Measurements from ENCODE around the gene CD164L2. TPM values are rescaled to one million over a fixed set of nuclear protein-coding genes. Genes with fewer than 3 reads are reported as not detected.
"Not testable (repeated sequence)": the region's sequence is repeated elsewhere in the genome, so short reads cannot be mapped to it uniquely, and the experiment has no call there.

CD164L2 gene
- not detected for total RNA-seq

DNA sequence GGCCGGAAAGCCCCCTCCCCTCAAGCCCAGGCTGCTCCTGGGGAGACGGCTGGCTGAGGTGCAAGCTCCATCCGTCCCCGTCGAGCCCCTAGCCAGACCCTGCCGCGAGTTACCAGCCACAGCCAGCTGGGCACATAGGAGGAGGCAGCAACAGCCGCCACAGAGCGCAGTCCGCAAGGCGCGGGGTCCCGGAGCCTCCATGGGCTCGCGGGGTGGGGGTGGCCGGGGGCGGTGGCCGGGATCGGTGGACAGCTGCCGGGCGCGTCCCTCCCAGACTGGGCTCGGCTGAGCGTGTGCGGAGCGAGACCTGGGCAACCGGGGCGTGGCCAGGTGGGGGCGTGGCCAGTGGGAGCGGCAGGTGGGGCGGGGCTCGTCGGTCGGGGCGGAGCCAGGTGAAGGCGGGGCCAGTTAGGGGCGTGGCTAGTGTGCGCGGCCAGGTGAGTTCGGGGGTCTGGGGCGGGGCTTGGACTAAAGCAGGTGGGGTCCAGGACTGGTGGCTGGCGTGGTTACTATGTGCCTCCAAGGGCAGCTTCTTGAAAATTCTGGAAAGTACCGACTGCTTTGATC, at the start of gene CD164L2:
CD164L2 (minus strand) TSS at position 295 of the 567 bp plus-strand sequence; CDS start at position 201, 94 bp downstream.
- no peak for FAIRE-seq
- peak in 1 of 2 donors; percentile 60 for DNase-seq (ENCODE audit: low spot score in 2 of 2)

- DNase-seq (ENCODE audit: low spot score in 2 of 2) = not testable (repeated sequence)
Observed at GRCh38 chr1:27432725-27433124, 49.6 kb upstream of the CD164L2 start.

GRCh38 chr1:27431601-27431940, 48.4 kb upstream of the CD164L2 start:
- FAIRE-seq (no peak), DNase-seq (ENCODE audit: low spot score in 2 of 2) (no peak)

More at GRCh38 chr1:27432725-27433124, 49.6 kb upstream of the CD164L2 start:
- not testable (repeated sequence) for FAIRE-seq

GRCh38 chr1:27430903-27431600, 47.9 kb upstream of the CD164L2 start:
- FAIRE-seq = no peak
- DNase-seq (ENCODE audit: low spot score in 2 of 2) = peak in 1 of 2 donors; percentile 40

DNA sequence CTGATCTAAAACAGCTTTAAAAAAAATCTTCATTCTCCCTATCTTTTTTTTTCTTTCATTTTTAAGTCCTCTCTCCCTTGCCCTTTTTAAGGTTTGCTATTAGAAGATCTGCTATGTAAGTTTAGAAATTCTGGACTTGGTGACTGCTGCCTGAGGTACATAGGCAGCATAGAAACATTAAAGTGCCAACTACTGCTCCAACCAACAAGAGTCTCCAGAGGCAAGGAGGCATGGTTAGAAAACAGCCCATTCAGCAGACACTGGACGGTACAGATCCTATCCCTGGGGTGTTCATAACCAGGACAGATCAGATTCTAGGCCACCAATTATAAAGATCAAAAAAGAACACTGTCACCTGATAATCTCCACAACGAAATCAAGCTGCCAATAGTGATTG, 45.9 kb upstream of the CD164L2 start:
- no peak for FAIRE-seq
- DNase-seq (ENCODE audit: low spot score in 2 of 2) = no peak

- DNase-seq (ENCODE audit: low spot score in 2 of 2) = no peak
Observed at GRCh38 chr1:27428316-27429028, 45.3 kb upstream of the CD164L2 start.

GRCh38 chr1:27427816-27428315, 44.7 kb upstream of the CD164L2 start:
- FAIRE-seq (no peak), DNase-seq (ENCODE audit: low spot score in 2 of 2) (no peak)

More at GRCh38 chr1:27428316-27429028, 45.3 kb upstream of the CD164L2 start:
- no peak for FAIRE-seq

DNA sequence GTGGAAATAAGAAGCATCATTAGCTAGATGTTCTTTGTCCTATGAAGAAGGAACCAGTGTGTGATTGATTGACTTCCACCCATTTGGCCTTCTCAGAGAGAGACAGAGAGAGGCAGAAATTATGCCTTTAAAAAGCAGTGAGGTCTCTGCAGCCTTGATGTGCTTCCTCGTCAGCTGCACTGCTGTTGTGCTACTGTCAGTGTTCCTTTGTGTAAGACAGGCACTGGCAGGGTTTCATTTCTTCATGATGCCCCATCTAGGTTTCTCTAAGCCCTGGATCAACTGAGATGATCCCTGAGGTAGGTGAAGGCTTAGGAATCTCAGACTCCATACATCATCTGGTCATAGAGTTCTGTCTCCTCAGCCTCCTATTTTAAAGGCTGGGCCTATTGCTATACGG, 44.2 kb upstream of the CD164L2 start:
- DNase-seq (ENCODE audit: low spot score in 2 of 2) = no peak
- FAIRE-seq = no peak

GRCh38 chr1:27423709-27424108, 40.6 kb upstream of the CD164L2 start:
- DNase-seq (ENCODE audit: low spot score in 2 of 2) (no peak), FAIRE-seq (no peak)

DNA sequence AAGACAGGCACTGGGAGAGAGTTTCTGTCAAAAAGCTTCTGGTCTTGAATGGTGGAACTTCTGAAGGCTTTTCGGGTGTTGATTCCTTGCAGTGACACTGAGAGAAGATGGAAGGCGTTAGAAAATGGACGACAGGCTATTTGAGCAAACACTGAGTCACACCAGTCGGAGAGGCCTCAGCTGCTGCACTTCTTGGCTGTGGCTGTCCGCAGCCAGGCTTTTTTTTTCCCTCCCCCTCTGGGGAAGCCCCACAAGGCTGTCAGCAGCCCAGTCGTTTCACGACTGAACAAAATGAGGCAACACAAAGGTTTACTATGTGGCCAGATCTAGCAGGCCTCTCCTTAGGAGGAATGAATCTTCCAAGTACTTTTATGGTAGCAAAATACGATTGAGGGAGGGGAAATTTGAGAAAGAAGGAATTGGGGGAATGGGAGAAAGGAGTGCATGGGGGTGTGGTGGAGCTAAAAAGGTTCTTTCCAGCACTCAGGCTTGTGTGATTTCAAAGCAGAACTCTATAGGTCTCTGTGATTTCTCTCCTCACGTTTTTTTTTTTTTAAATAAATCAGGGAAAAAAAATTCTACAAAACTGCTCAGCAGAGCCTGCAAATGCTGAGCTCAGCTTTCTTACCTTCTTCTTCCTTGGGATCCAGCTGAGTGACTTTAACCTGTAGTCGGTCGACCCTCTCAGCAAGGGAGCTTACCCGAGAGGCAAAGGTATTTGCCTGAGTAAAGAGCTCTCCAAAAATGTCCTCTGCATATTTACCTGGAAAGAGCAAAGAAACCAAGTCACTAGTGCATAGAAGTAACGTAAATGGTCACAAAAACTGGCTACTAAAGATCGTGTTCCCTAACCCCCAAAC, 35.4 kb upstream of the CD164L2 start:
- DNase-seq (ENCODE audit: low spot score in 2 of 2) (peak in 1 of 2 donors; percentile 62), FAIRE-seq (no peak)

GRCh38 chr1:27417713-27418112, 34.6 kb upstream of the CD164L2 start:
- FAIRE-seq (no peak), DNase-seq (ENCODE audit: low spot score in 2 of 2) (no peak)

GRCh38 chr1:27416387-27417111, 33.4 kb upstream of the CD164L2 start:
- FAIRE-seq (no peak), DNase-seq (ENCODE audit: low spot score in 2 of 2) (no peak)

DNA sequence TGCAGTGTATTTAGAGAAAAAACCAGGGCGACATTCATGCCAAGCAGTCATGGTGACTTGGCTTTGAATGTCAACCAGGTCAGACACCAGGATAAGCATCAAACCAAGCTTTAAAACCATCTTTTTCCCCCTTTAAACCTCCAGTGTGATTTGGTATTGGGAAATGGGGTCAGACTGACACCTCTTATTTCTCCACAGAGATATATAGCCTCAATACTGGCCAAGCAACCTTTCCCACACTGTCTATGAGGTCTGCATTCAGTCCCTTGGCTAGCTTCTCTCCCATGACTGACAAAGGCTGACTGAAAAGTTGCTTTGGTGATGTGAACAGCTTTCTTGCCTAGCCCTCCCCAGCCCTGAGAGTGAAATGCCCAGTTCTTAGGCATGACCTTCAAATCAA, 31.0 kb upstream of the CD164L2 start:
- FAIRE-seq (no peak), DNase-seq (ENCODE audit: low spot score in 2 of 2) (no peak)

- no peak for DNase-seq (ENCODE audit: low spot score in 2 of 2)
- no peak for FAIRE-seq
Observed at GRCh38 chr1:27413004-27413403, 29.9 kb upstream of the CD164L2 start.

DNA sequence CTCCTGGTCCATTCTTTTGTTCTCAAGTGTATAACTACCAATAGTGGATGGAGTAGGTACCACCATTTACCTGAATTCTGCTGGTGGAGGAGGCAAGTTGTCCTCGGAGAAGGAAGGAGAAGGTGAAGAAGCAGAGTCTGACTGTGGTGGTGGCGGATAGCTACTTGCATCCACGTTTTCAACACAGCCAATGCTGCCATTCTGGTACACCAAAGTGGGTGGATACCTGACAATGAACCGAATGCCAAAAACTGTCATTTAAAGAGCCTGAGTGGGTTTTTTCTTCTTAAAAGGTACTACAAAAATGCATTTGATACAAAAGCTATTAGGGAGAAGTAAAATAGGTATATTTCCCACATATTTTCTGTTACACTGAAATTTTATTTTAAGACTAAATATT, 29.4 kb upstream of the CD164L2 start:
- DNase-seq (ENCODE audit: low spot score in 2 of 2) = no peak
- FAIRE-seq = no peak

GRCh38 chr1:27410709-27411108, 27.6 kb upstream of the CD164L2 start:
- DNase-seq (ENCODE audit: low spot score in 2 of 2) (no peak), FAIRE-seq (no peak)

DNA sequence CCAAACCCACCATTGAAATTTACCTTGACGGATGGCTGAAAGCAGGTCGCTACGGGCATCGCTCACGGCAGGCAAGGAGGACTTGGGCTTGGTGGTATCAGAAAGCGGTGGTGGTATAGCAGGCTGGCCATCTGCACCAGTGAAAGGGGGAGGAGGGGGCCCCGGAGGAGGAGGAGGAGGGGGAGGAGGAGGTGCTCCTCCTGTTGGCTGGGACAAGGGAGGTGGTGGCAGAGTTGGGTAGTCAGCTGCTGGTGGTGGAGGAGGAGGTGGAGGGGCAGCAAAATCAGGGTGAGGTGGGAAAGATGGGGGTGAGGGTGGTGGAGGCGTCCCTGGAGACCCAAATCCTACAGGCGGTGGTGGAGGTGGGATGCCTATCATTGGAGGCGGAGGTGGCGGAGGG, 26.5 kb upstream of the CD164L2 start:
- no peak for FAIRE-seq

DNA sequence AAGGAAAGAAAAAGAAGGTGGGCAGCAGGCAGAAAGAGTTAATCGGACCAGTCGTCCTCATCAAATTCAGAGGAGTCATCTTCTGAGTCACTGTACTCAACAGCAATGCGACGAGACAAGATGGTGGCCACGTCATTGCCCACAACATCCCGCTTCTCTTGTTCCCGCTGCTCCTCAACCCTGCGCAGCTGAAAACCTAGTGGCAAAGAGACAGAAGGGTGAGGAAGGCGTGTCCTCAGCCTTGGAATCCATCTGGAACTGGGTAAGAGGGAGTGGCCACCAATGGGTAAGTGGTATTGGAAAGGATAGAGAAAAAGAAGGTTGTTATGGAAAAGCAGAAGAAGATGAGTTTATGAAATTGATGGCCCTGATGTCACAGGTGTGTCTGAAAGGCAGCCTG, 25.0 kb upstream of the CD164L2 start:
- no peak for FAIRE-seq

More for the DNA sequence above, 26.5 kb upstream of the CD164L2 start:
- DNase-seq (ENCODE audit: low spot score in 2 of 2) = no peak

GRCh38 chr1:27406791-27407190, 23.7 kb upstream of the CD164L2 start:
- not testable (repeated sequence) for DNase-seq (ENCODE audit: low spot score in 2 of 2); FAIRE-seq

More for the DNA sequence above, 25.0 kb upstream of the CD164L2 start:
- DNase-seq (ENCODE audit: low spot score in 2 of 2) = no peak

DNA sequence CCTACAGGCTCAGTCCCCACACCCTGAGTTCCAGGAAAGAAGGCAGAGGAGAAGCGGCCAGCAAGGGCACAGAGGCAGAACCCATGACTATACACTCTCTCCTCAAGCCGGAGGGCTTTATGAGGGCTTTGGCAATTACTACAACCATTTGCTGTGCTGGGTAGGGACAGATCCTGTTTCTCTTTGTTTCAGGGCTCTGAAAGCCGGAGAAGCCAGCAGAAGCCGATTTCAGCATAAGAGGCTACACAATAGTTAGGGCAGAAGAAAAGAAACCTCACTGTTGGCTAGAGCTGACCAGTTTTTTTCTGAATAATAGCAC, 23.2 kb upstream of the CD164L2 start:
- no peak for FAIRE-seq
- DNase-seq (ENCODE audit: low spot score in 2 of 2) = no peak
